Measurements from ENCODE around the gene TAF10.

GRCh38 chr11:6574816-6575715 lies 37.0 kb downstream of the TAF10 start:
- TF ChIP-seq CTCF (IDR thresholded peaks at IDR 0.05 in 4 of 5, conservative IDR thresholded peaks at IDR 0.05 in 1 of 5) (no peak), POLR2A (IDR thresholded peaks at IDR 0.05) (no peak)
